Type B pancreatic cell (in vitro differentiated cells): ENCODE measurements around the gene NUMB. TPM values are rescaled to one million over a fixed set of nuclear protein-coding genes. Genes with fewer than 3 reads are reported as not detected.

Experiments
- DNase-seq: peaks from one replicate; pipeline ENCODE4 v3.0.0; 2021; ENCODE audit warnings: mixed read lengths; ENCODE audit not compliant: unreplicated experiment; ENCODE audit errors: extremely low spot score
- H3K27ac Mint-ChIP-seq: 2 replicates; pipeline ENCODE4 v1.8.0; 2021; ENCODE audit warnings: mild to moderate bottlenecking, mixed read lengths
- H3K27me3 Mint-ChIP-seq: 2 replicates; pipeline ENCODE4 v1.8.0; 2021; ENCODE audit warnings: mixed read lengths
- H3K36me3 Mint-ChIP-seq: 2 replicates; pipeline ENCODE4 v1.8.0; 2021; ENCODE audit warnings: mixed read lengths
- H3K4me1 Mint-ChIP-seq: one replicate; pipeline ENCODE4 v1.8.0; 2021; ENCODE audit warnings: mixed read lengths; ENCODE audit not compliant: unreplicated experiment
- H3K4me3 Mint-ChIP-seq: 2 replicates; pipeline ENCODE4 v1.8.0; 2021; ENCODE audit warnings: mild to moderate bottlenecking, mixed read lengths
- H3K9me3 Mint-ChIP-seq: 2 replicates; pipeline ENCODE4 v1.8.0; 2021; ENCODE audit warnings: mixed read lengths
- total RNA-seq: library from RNA; stranded (reverse); gene quantifications from 2 replicates; pipeline ENCODE4 v1.2.1, GENCODE V29; 2021; ENCODE audit warnings: low replicate concordance
- TF ChIP-seq, protein P1 (sequence below): fragments of 200-600 bp; sonication (generic); conservative IDR thresholded peaks from 2 replicates; pipeline ENCODE4 v1.5.0; 2021; ENCODE audit warnings: antibody characterized with exemption, mild to moderate bottlenecking

The NUMB gene
- total RNA-seq, 1 donor from 2014 or later = 64.5 TPM

DNA sequence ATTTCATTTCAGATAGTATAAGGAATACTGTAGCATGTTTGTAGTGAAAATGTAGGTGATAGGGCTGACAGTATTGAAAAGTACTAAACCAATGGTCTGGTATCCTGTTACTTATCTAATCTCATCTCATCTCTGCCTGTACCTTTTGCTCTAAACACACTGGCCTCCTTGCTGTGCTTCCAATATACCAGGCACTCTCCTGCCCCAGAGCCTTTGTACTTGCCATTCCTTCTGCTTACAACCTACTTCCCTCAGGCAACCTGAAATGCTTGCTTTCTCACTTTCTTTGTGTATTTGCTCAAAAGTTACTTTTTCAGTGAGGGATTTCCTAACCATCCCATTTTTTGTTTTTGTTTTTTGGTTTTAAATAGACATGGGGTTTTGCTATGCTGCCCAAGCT, 119.1 kb downstream of the NUMB start:
- DNase-seq = no peak
- Mint-ChIP-seq H3K36me3 (no peaks in the 10 kb centered on the region), H3K27ac (no peak overlapping the region), H3K4me3 (no peak overlapping the region), H3K9me3 (no peaks in the 10 kb centered on the region), H3K4me1 (no peaks in the 10 kb centered on the region), H3K27me3 (no peaks in the 10 kb centered on the region)
- TF ChIP-seq, protein P1, sequence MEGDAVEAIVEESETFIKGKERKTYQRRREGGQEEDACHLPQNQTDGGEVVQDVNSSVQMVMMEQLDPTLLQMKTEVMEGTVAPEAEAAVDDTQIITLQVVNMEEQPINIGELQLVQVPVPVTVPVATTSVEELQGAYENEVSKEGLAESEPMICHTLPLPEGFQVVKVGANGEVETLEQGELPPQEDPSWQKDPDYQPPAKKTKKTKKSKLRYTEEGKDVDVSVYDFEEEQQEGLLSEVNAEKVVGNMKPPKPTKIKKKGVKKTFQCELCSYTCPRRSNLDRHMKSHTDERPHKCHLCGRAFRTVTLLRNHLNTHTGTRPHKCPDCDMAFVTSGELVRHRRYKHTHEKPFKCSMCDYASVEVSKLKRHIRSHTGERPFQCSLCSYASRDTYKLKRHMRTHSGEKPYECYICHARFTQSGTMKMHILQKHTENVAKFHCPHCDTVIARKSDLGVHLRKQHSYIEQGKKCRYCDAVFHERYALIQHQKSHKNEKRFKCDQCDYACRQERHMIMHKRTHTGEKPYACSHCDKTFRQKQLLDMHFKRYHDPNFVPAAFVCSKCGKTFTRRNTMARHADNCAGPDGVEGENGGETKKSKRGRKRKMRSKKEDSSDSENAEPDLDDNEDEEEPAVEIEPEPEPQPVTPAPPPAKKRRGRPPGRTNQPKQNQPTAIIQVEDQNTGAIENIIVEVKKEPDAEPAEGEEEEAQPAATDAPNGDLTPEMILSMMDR = no peak

DNA sequence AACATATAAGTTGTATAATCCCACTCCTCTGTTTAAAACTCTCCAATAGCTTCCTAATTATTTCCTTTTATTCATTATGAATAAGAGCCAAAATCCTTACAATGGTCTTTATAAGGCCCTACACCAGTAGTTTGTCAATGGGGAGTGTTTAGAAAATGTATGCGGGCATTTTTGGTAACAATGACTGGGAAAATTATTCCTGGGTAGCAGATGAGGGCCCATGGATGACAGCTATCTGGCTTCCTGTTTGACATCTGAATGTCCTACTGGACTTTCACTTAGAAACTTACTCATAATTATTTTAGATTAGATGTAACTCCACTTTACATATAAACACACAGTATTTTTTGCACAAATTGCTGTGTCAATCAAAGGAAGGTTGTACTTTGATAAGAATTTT, 119.8 kb downstream of the NUMB start:
- Mint-ChIP-seq H3K27me3 (no peaks in the 10 kb centered on the region), H3K36me3 (peaks cover 2% of the 10 kb centered on the region), H3K4me3 (no peak overlapping the region), H3K4me1 (no peaks in the 10 kb centered on the region), H3K9me3 (no peaks in the 10 kb centered on the region), H3K27ac (no peak overlapping the region)
- DNase-seq = no peak
- TF ChIP-seq, protein P1 = no peak

DNA sequence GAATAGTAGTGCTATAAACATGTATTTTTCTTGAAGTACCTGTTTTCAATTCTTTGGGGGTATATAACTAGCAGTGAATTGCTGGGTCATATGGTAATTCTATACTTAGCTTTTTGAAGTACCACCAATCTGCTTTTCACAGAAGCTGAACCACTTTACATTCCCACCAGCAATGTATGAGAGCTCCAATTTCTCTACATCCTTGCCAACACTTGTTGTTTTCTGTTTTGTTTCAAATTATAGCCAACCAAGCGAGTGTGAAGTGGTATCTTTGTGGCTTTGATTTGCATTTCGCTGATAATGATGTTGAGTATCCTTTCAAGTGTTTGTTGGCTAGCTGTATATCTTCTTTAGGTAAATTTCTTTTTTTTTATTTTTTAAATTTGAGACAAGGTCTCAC, 125.3 kb downstream of the NUMB start:
- TF ChIP-seq, protein P1 = no peak
- Mint-ChIP-seq H3K27me3 (no peaks in the 10 kb centered on the region), H3K4me1 (no peaks in the 10 kb centered on the region), H3K27ac (no peak overlapping the region), H3K4me3 (no peak overlapping the region), H3K36me3 (peaks cover 9% of the 10 kb centered on the region), H3K9me3 (no peaks in the 10 kb centered on the region)
- DNase-seq = no peak

DNA sequence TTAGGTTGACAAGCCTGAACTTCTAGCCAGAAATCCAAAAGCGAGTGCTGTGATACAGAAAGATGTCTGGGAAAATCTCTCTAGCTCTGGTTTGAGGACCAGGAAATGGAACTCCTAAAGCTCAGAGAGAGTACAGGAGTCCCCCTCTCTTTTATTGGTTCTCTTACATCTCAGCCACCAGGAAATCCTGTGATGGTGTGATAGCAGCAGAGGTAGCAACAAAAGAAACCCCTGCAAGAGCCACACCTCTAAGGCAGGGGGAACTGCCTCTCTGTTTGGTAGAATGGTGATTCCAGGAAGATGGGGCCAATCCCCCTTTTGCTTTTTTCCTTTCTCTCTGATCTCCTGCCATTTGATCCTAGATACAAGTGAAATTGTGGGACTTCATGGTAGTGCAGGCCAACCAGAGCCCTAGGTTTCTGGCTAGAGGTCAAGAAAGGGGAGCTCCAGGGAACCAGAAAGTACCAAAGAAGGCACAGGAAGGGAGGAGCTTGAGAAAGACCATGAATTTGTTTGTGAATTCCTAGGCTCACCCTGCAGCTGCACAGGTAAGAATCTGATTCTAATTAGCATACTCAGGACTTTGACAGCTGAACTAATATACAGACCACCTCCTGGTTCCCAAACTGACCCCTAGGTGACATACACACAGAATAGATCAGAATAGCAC, 132.6 kb downstream of the NUMB start:
- Mint-ChIP-seq H3K27ac (no peak overlapping the region), H3K27me3 (no peaks in the 10 kb centered on the region), H3K4me3 (no peak overlapping the region), H3K9me3 (no peaks in the 10 kb centered on the region), H3K36me3 (peaks cover 4% of the 10 kb centered on the region), H3K4me1 (peaks cover 17% of the 10 kb centered on the region)
- TF ChIP-seq, protein P1 = no peak
- DNase-seq = no peak

DNA sequence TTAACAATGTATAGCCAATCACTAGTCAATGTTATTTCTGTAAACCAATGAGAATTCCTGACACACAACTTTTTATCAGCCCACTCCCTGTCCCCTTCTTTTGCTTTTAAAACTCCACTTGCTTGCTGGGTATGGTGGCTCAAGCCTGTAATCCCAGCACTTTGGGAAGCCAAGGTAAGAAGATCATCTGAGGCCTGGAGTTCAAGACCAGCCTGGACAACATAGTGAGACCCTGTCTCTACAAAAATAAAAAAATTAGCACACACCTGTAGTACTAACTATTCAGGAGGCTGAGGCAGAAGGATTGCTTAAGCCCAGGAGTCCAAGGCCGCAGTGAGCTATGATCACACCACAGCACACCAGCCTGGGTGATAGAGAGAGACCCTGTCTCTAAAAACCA, 133.3 kb downstream of the NUMB start:
- Mint-ChIP-seq H3K27me3 (no peaks in the 10 kb centered on the region), H3K4me1 (peaks cover 17% of the 10 kb centered on the region), H3K4me3 (no peak overlapping the region), H3K27ac (no peak overlapping the region), H3K9me3 (no peaks in the 10 kb centered on the region), H3K36me3 (peaks cover 4% of the 10 kb centered on the region)
- no peak for DNase-seq
- TF ChIP-seq, protein P1 = no peak

DNA sequence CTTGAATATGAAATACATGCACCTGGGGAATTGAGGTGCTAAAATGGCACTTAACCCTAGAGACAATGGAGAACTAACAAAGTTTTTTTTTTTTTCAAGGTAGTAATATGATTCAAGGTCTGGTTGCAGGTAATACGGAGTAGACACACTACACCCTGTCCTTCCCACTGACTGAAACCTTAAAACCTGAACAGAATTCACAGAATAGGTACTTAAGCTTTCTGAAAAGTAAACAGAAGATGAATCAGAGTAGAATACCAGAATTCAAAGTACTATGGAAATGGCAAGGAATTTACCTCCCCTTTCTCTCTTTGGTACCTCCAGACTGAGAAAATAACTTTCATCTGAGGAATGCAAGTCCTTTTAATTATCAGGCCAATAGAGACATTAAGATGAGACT, 133.8 kb downstream of the NUMB start:
- TF ChIP-seq, protein P1 = no peak
- Mint-ChIP-seq H3K4me3 (no peak overlapping the region), H3K27me3 (no peaks in the 10 kb centered on the region), H3K36me3 (peaks cover 6% of the 10 kb centered on the region), H3K4me1 (peaks cover 17% of the 10 kb centered on the region), H3K9me3 (no peaks in the 10 kb centered on the region), H3K27ac (no peak overlapping the region)
- no peak for DNase-seq
